GM10248 (cell line): ENCODE results near the gene TTC24.

Source experiments
- CTCF ChIA-PET: fragments of 300-600 bp; sonication (Branson Sonifier 250); formaldehyde crosslinking; extraction: SDS; loops from one replicate; lab custom pipeline; 2021; ENCODE audit warnings: antibody characterized with exemption; lab: Yijun Ruan, JAX
- POLR2A ChIA-PET: fragments of 350-650 bp; sonication (Branson Sonifier 250); formaldehyde crosslinking; extraction: SDS; loops from one replicate; lab custom pipeline; 2020; ENCODE audit warnings: antibody characterized with exemption; lab: Yijun Ruan, JAX
- DNase-seq: peaks from one replicate; pipeline ENCODE4 v3.0.0; 2012; ENCODE audit errors: extremely low spot score
- TF ChIP-seq, protein P1 (sequence below): IDR thresholded peaks from 2 replicates; pipeline ENCODE4 v1.5.1; 2012; ENCODE audit warnings: mild to moderate bottlenecking, low read depth; ENCODE audit errors: extremely low read depth, missing control alignments, control extremely low read depth

The TTC24 gene

DNA sequence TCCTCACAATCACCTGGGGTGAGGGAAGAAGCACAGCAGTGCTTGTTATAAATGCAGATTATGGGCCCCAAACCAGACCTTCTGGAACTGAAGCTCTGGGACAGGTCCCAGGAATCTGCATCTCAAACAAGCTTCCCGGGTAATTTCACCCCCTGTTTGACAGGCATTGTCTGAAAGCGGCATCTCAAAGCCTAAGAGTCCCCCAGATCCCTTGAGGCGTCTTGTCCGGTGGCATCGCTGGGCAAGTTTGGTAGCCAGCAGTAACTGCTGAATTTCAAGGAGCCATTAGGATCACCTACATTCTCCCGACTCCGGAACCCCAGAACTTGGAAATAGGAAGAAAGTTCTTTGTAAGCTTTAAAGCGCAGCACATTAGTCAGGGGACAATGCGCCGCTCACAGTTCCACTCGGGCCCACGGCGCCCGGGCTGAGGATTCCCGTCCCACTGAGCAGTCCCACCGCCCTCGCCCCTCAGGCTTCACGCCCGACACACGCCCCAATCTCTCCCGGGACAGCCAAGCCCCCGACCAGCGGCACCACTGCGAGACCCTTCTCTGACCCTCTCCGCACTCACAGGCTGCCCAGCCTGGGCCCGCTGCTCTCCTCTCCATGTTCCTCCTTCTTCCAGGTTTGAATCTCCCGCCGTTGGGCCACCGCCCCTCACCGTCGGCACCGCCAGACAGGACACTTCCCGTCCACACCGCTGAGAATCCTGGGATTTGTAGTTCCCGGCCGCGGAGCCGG lies 7.4 kb upstream of the TTC24 start, which contains the start of gene IQGAP3:
Gene IQGAP3 (minus strand): TSS at position 647 of the 744 bp plus-strand sequence. CDS start 36 bp downstream, at position 611.
- peak; percentile 93 for DNase-seq
- TF ChIP-seq, protein P1, sequence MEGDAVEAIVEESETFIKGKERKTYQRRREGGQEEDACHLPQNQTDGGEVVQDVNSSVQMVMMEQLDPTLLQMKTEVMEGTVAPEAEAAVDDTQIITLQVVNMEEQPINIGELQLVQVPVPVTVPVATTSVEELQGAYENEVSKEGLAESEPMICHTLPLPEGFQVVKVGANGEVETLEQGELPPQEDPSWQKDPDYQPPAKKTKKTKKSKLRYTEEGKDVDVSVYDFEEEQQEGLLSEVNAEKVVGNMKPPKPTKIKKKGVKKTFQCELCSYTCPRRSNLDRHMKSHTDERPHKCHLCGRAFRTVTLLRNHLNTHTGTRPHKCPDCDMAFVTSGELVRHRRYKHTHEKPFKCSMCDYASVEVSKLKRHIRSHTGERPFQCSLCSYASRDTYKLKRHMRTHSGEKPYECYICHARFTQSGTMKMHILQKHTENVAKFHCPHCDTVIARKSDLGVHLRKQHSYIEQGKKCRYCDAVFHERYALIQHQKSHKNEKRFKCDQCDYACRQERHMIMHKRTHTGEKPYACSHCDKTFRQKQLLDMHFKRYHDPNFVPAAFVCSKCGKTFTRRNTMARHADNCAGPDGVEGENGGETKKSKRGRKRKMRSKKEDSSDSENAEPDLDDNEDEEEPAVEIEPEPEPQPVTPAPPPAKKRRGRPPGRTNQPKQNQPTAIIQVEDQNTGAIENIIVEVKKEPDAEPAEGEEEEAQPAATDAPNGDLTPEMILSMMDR = no peak
- POLR2A ChIA-PET = no interaction called here
- CTCF ChIA-PET = interaction anchor here (0.7 to 1.5 kb wide), 6 partner anchors 17 to 92 kb away, joined by 3 to 4 read pairs (median 4); partner anchors contain the start of gene GPATCH4

- TF ChIP-seq, protein P1 = no peak
- ChIA-PET POLR2A (no interaction called here), CTCF (interaction anchor here (1.3 kb wide), 1 partner anchor 36 kb away, joined by 4 read pairs; no protein-coding TSS in a partner anchor)
- DNase-seq = no peak
Observed at GRCh38 chr1:156572663-156573018, 6.9 kb upstream of the TTC24 start.

DNA sequence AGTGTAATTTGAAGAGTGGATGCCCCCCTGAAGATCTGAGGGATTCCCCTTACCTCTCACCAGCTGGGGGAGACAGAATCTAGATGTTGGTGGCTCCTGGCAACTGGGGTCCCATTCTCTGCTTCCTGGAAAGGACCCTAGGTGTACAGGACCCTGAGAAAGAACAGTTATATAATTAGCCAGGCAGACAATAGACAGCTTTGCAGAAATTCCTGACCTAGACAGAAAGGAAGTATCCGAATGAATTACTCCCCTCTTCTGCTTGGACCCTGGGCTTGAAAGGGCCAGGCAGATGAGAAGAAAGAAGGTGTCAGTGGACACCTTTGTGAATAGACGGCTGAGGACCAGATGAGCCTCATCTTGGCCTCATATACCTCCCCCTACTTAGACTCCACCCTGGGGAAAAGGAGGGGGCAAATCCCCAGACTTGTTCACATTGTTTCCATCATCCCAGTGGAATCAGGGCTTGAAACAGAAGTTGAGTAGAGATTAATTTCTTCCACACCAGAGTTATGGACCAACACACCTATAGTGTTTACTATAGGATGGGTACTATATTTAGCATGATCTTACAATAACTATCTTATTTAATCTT lies 5.4 kb upstream of the TTC24 start:
- POLR2A ChIA-PET = interaction anchor here (0.6 to 0.8 kb wide), 2 partner anchors 17 to 53 kb away, joined by 3 to 6 read pairs; partner anchors contain the start of gene NAXE
- TF ChIP-seq, protein P1 = no peak
- DNase-seq = no peak
- CTCF ChIA-PET = interaction anchor here (1.0 to 1.6 kb wide), 3 partner anchors 23 to 94 kb away, joined by 3 to 4 read pairs (median 4); no protein-coding TSS in a partner anchor

DNA sequence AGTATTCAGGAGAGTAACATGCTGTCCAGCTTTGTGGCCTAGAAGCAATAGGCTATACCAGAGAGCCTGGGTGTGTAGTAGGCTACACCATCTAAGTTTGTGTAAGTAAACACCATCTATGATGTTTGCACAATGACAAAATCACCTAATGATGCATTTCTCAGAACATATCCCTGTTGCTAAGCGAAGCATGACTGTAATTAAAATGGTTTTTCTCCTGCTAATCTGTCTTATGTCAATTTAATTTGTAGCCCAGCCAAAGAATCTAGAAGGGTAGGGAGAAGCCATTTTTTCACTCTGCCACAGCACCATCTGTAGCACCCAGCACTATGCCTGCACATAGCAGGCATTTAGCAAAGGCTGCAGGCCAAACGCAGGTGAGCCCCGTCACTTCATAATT lies 2.0 kb upstream of the TTC24 start:
- TF ChIP-seq, protein P1 = no peak
- ChIA-PET POLR2A (no interaction called here), CTCF (no interaction called here)
- DNase-seq = no peak

DNA sequence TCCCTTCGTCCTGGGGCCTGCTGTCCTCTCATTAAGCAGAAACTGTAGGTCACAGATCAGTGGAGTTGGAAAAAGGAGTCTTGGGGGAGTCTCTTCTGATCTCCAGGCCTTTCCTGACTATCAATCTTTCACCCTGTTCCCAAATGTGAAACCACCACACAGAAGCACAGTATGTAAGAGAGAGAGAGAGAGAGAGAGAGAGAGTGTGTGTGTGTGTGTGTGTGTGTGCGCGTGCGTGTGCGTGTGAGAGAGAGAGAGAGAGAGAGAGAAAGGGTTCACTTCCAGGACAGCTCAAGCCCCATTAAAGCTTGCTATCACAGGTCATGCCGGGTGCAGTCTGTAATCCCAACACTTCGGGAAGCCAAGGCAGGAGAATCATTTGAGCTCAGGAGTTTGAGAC lies 1.5 kb upstream of the TTC24 start:
- no peak for DNase-seq
- ChIA-PET POLR2A (no interaction called here), CTCF (interaction anchor here (1.5 to 5.2 kb wide), 3 partner anchors 30 to 53 kb away, joined by 3 to 24 read pairs (median 5); no protein-coding TSS in a partner anchor)
- TF ChIP-seq, protein P1 = no peak

DNA sequence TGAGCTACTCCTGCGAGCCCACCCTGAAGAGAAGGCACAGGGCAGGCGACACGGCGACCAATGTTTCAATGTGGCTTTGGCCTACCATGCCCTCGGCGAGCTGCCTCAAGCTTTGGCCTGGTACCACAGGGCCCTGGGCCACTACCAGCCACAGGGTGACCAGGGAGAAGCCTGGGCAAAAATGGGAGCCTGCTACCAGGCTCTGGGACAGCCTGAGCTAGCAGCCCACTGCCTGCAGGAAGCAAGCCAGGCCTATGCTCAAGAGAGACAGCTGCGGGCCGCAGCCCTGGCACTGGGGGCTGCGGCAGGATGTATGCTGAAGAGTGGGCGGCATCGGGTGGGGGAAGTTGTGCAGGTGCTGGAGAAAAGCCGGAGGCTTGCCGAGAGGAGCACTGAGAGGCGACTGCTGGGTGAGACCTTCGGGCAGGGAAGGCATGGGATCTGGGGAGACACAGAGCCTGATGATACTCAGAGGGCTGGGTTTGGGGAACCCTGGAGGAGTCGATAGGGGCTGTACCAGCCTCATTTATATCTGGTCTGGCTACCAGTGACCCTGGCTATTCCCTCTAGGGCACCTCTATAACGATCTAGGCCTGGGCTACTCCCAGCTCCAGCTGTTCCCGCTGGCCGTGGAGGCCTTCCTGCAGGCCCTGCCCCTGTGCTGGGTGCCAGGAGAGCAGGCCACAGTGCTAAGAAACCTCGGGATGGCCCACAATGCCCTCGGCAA lies 2.3 kb downstream of the TTC24 start:
- peak; percentile 42 for DNase-seq
- POLR2A ChIA-PET = no interaction called here
- CTCF ChIA-PET = interaction anchor here (0.7 to 5.2 kb wide), 19 partner anchors 10 to 196 kb away, joined by 3 to 24 read pairs (median 4); partner anchors contain the start of genes GPATCH4 and NAXE
- TF ChIP-seq, protein P1 = no peak
